Breast epithelium (tissue), 4 donors: ENCODE results near the gene MARF1. TPM values are rescaled to one million over a fixed set of nuclear protein-coding genes. Genes with fewer than 3 reads are reported as not detected.
A peak's percentile ranks its signal among the peaks of the same experiment; 100 is the strongest.
"Not testable (repeated sequence)": the region's sequence is repeated elsewhere in the genome, so short reads cannot be mapped to it uniquely, and the experiment has no call there.

Source experiments
- DNase-seq, 2 donors: peaks; one replicate each; pipeline ENCODE4 v3.0.0-alpha.2; 2019; ENCODE audit warnings: low spot score in 2 of 2
- H3K27ac ChIP-seq, 2 donors: fragments of 200-600 bp; sonication (generic) in 1 of 2; one replicate each; pipeline ENCODE4 v1.5.1; 2016 to 2019; ENCODE audit warnings: mild to moderate bottlenecking in 1 of 2
- H3K27me3 ChIP-seq, 2 donors: fragments of 200-600 bp; sonication (generic) in 1 of 2; one replicate each; pipeline versions ENCODE4 v1.5.1 to v1.6.0; 2017 to 2019; ENCODE audit warnings: control low read depth in 1 of 2, mild to moderate bottlenecking in 1 of 2
- H3K36me3 ChIP-seq: fragments of 200-600 bp; one replicate; pipeline ENCODE4 v1.5.1; 2019
- H3K4me1 ChIP-seq, 2 donors: fragments of 200-600 bp; sonication (generic); one replicate each; pipeline ENCODE4 v1.5.1; 2016 to 2019; ENCODE audit warnings: control low read depth in 1 of 2
- H3K4me3 ChIP-seq, 3 donors: fragments of 200-600 bp; sonication (generic); 1 replicate in 2 of 3; 2 replicates in 1 of 3; pipeline ENCODE4 v1.5.1; 2016 to 2019; ENCODE audit warnings: mild to moderate bottlenecking in 3 of 3, moderate library complexity in 2 of 3
- H3K9me3 ChIP-seq, 2 donors: fragments of 200-600 bp; sonication (generic) in 1 of 2; one replicate each; pipeline ENCODE4 v1.5.1; 2016 to 2019; ENCODE audit warnings: control low read depth in 1 of 2
- CTCF ChIP-seq, 3 donors: fragments of 450-650 bp; IDR thresholded peaks; one replicate each; pipeline ENCODE4 v1.5.1; 2016 to 2017; ENCODE audit warnings: antibody characterized with exemption in 3 of 3, mild to moderate bottlenecking in 3 of 3, moderate library complexity in 3 of 3
- POLR2A ChIP-seq: fragments of 450-650 bp; IDR thresholded peaks from one replicate; pipeline ENCODE4 v1.6.1; 2016; ENCODE audit warnings: antibody characterized with exemption, mild to moderate bottlenecking, moderate library complexity
- POLR2AphosphoS5 ChIP-seq, 3 donors: sonication (generic); formaldehyde crosslinking; IDR thresholded peaks; one replicate each; pipeline ENCODE4 v1.6.1; 2017; ENCODE audit warnings: antibody characterized with exemption in 3 of 3
- intact Hi-C: fragments of 100-400 bp; cut with DNase I; formaldehyde crosslinking; loops from one replicate; pipeline ENCODE4 v1.15.1; 2023; ENCODE audit warnings: low total_unique reads
- total RNA-seq, 3 donors: library from RNA; depleted of rRNA; stranded (reverse); fragments of >200 nt; gene quantifications; one replicate each; pipeline ENCODE4 v1.1.0, GENCODE V29; 2016

The MARF1 gene
- total RNA-seq, 3 donors from 2014 or later: 42.9 to 49.3 (median 47.5) TPM

DNA sequence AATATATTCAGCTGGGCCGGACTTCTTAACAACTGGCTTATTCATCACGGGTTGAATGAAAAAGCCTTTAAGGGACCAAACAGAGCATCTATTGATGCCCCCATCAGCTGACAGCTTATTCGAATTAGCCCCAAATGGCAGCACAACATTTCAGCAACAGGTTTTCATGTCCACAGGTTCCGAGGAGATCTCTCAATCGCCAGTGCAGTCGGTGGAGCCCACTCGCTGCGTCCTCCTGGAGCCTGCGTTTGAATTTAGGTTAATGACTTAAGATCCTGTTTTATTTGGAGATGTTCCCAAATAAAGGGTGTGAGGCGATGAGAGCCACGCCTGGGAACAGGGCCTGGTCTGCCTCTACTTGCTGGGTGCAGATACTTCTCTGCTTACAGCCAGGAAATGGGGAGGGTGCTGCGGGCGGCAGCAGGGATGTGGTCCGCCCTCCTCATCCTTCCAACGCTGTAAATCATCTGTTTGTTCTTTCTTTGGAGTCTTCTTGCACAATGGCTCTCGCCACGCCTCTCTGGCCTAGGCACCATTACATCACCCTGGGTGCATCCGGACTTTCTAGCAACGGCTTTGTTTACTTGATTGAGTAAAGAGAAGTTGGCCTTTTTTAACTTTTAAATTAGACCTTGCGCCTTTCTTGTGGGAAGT lies 29.7 kb upstream of the MARF1 start:
- H3K4me3 ChIP-seq: peak overlapping the region; percentile 9 to 55 (median 17)
- H3K9me3 ChIP-seq: no peaks in the 10 kb centered on the region
- intact Hi-C loops: no loop called here
- peaks cover 0 to 5% of the 10 kb centered on the region in 2 donors for H3K4me1 ChIP-seq
- TF ChIP-seq POLR2AphosphoS5 (IDR thresholded peaks at IDR 0.05): peak; percentile 93 to 98 (median 97)
- TF ChIP-seq POLR2A: no peak
- H3K27me3 ChIP-seq: no peaks in the 10 kb centered on the region
- peak; percentile 86 to 96 for DNase-seq
- H3K27ac ChIP-seq: peak overlapping the region; percentile 94 to 99
- no peaks in the 10 kb centered on the region for H3K36me3 ChIP-seq

GRCh38 chr16:15672127-15672513 lies 29.2 kb upstream of the MARF1 start:
- H3K4me1 ChIP-seq, H3K27me3 ChIP-seq, intact Hi-C loops, DNase-seq, H3K9me3 ChIP-seq, H3K36me3 ChIP-seq: not testable (repeated sequence)
- Histone ChIP-seq H3K4me3 (peak overlapping the region in 1 of 3 donors; percentile 55), H3K27ac (peak overlapping the region; percentile 94 to 99)

- TF ChIP-seq POLR2A: no peak
- TF ChIP-seq POLR2AphosphoS5 (IDR thresholded peaks at IDR 0.05): no peak
- TF ChIP-seq CTCF (IDR thresholded peaks at IDR 0.05): no peak
- Histone ChIP-seq H3K4me3 (no peak overlapping the region), H3K27me3 (no peaks in the 10 kb centered on the region), H3K36me3 (no peaks in the 10 kb centered on the region), H3K27ac (peak overlapping the region; percentile 94 to 99), H3K9me3 (no peaks in the 10 kb centered on the region), H3K4me1 (peaks cover 0 to 5% of the 10 kb centered on the region in 2 donors)
- intact Hi-C loops: no loop called here
- no peak for DNase-seq
Observed at GRCh38 chr16:15671530-15672117, 28.7 kb upstream of the MARF1 start.

- Histone ChIP-seq H3K9me3 (no peaks in the 10 kb centered on the region), H3K4me3 (no peak overlapping the region), H3K27ac (no peak overlapping the region), H3K4me1 (no peaks in the 10 kb centered on the region), H3K36me3 (no peaks in the 10 kb centered on the region), H3K27me3 (no peaks in the 10 kb centered on the region)
- DNase-seq: no peak
- TF ChIP-seq CTCF (IDR thresholded peaks at IDR 0.05): no peak
- intact Hi-C loops: no loop called here
Observed at GRCh38 chr16:15667091-15667742, 24.3 kb upstream of the MARF1 start.

DNA sequence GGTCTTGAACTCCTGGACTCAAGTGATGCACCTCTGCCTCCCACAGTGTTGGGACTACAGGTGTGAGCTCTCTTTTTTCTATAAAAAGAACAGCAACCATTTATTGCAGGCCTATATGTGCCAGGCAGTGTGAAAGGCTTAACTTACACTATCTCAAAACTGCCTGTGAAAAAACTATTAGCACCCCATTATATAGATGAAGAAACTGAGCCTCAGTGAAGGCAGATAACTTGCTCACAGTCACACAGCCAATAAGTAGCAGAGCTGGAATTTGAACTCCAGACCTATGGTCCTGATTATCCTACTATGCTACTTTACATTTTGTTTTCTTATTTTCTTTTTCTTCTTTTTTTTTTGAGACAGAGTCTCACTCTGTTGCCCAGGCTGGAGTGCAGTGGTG lies 22.2 kb upstream of the MARF1 start:
- Histone ChIP-seq H3K4me1 (no peaks in the 10 kb centered on the region), H3K36me3 (no peaks in the 10 kb centered on the region), H3K4me3 (no peak overlapping the region), H3K27ac (no peak overlapping the region), H3K27me3 (no peaks in the 10 kb centered on the region), H3K9me3 (no peaks in the 10 kb centered on the region)
- no peak for DNase-seq
- TF ChIP-seq CTCF (IDR thresholded peaks at IDR 0.05) (no peak), POLR2A (no peak), POLR2AphosphoS5 (IDR thresholded peaks at IDR 0.05) (no peak)
- intact Hi-C loops: no loop called here

GRCh38 chr16:15660203-15660601 lies 17.2 kb upstream of the MARF1 start:
- TF ChIP-seq POLR2A (no peak), CTCF (IDR thresholded peaks at IDR 0.05) (no peak), POLR2AphosphoS5 (IDR thresholded peaks at IDR 0.05) (no peak)
- H3K36me3 ChIP-seq: no peaks in the 10 kb centered on the region
- intact Hi-C loops: no loop called here
- no peaks in the 10 kb centered on the region for H3K27me3 ChIP-seq
- H3K27ac ChIP-seq: peak overlapping the region; percentile 70 to 82
- no peak overlapping the region for H3K4me3 ChIP-seq
- H3K4me1 ChIP-seq: no peaks in the 10 kb centered on the region
- no peaks in the 10 kb centered on the region for H3K9me3 ChIP-seq
- no peak for DNase-seq
